HFF-Myc (cell line): ENCODE data around the gene MYO18B.

Source experiments
- DNase-seq: peaks from one replicate; pipeline ENCODE4 v3.0.0-alpha.2; 2011; ENCODE audit warnings: low read depth; ENCODE audit errors: extremely low read depth
- H3K4me3 ChIP-seq: replicated peaks from 2 replicates; pipeline ENCODE4 v1.5.1; 2011; ENCODE audit warnings: low read depth, mild to moderate bottlenecking, control low read depth, low read length
- CTCF ChIP-seq: IDR thresholded peaks from 2 replicates; pipeline ENCODE4 v1.5.1; 2012; ENCODE audit warnings: mild to moderate bottlenecking, low read depth, low read length, control low read depth; ENCODE audit errors: missing control alignments

Gene MYO18B

DNA sequence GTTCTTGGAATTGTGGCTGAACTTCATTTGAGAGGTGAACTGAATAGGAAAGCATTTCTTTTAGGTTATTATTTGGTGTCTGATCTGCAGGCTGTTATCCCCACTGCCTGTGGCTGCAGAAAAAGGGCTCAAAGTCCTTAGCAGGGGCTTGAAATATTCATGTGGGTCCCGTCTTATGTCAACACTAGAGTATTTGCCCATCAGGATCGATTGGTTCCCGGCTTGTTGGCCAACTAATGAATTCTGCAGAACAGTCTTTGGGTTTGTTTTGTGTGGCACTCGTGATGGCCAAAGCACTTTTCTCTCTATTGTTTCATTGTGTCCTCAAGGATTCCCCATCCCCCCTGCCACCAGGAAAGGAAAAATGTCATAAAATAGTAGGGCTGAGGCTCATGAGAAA, 211.9 kb downstream of the MYO18B start:
- DNase-seq, result no peak
- H3K4me3 ChIP-seq, result no peak overlapping the region
- no peak for TF ChIP-seq CTCF

- H3K4me3 ChIP-seq, result no peak overlapping the region
- no peak for TF ChIP-seq CTCF
- no peak for DNase-seq
These were observed 213.3 kb downstream of the MYO18B start for GRCh38 chr22:25955323-25955722.

- no peak for DNase-seq
- no peak overlapping the region for H3K4me3 ChIP-seq
- no peak for TF ChIP-seq CTCF
These were observed 214.8 kb downstream of the MYO18B start for GRCh38 chr22:25956801-25957200.

DNA sequence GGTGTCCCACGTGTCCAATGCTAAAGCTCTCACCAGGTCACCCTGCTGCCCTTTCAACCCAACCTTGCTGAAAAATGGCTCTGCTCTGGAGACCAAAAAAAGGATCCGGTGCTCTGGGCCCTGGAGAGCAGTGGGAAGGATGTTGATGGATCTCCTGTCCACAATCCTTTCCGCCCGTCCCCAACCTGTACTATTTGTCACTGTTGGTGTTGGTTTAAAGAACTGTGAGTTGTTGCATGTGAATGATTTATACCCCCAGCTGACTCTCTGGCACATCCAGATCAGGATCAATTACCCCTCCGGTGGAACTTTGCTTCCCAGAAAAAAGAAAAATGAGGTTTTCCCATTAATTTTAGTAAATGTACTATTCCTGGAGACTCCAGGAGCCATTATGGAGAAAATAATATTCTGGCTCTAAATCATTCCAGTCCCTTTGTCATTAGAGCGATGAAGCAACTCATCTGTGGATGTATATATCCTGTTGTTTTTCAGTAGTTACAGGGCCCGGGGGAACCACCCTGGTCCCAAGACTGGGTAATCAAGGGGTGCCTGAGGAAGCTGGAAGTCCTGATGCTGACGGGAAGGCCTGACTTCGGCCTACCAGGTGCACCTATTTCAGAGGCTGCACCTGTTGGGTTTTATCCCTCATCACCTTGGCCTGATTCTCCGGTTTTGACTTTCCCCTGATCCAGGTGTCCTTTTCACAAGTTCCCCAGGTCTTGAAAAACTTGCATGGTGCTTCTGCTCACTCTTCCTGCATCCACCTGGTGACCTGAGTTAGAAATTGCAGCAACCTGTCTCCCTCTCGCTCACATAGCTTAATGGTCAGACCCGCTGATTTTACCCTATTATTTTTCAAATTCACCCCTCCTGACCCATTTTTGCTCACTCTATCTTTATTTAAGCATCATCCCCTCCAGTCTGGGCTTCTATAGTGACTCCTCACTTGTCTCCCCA, 218.1 kb downstream of the MYO18B start:
- no peak for TF ChIP-seq CTCF
- DNase-seq, result no peak
- no peak overlapping the region for H3K4me3 ChIP-seq

- TF ChIP-seq CTCF, result no peak
- no peak overlapping the region for H3K4me3 ChIP-seq
- no peak for DNase-seq
These were observed 219.7 kb downstream of the MYO18B start for GRCh38 chr22:25961699-25962098.

- H3K4me3 ChIP-seq, result no peak overlapping the region
- no peak for TF ChIP-seq CTCF
- no peak for DNase-seq
These were observed 220.7 kb downstream of the MYO18B start for GRCh38 chr22:25962711-25963110.
